Activated CD4-positive, alpha-beta T cell treated with anti-CD3 and anti-CD28 coated beads, Interleukin-2, amount 50 U/mL, for 24 hours (primary cell): Measurements from ENCODE around the gene XRCC1.
"Not testable (repeated sequence)": the region's sequence is repeated elsewhere in the genome, so short reads cannot be mapped to it uniquely, and the experiment has no call there.

Source experiments
- DNase-seq, 2 donors: peaks; one replicate each; pipeline ENCODE4 v3.0.0-alpha.2; 2020; ENCODE audit warnings: low read depth in 1 of 2, low spot score in 1 of 2

The XRCC1 gene

GRCh38 chr19:43575955-43576878, 890 bp upstream of the XRCC1 start:
- no peak for DNase-seq

- no peak for DNase-seq
Measured at GRCh38 chr19:43574424-43575155, 737 bp downstream of the XRCC1 start.

- no peak for DNase-seq
Measured at GRCh38 chr19:43572171-43572588, 3.1 kb downstream of the XRCC1 start.

GRCh38 chr19:43570174-43570791, 5.0 kb downstream of the XRCC1 start:
- DNase-seq: no peak

GRCh38 chr19:43569657-43570056, 5.7 kb downstream of the XRCC1 start:
- no peak for DNase-seq

- DNase-seq: no peak
Measured at GRCh38 chr19:43564800-43565199, 10.5 kb downstream of the XRCC1 start.

- no peak for DNase-seq
Measured at GRCh38 chr19:43563816-43564457, 11.4 kb downstream of the XRCC1 start.

GRCh38 chr19:43562698-43563241, 12.6 kb downstream of the XRCC1 start:
- peak; percentile 21 to 72 for DNase-seq

GRCh38 chr19:43562226-43562697, 13.1 kb downstream of the XRCC1 start:
- no peak for DNase-seq

- no peak for DNase-seq
Measured at GRCh38 chr19:43561139-43561970, 14.0 kb downstream of the XRCC1 start.

- no peak for DNase-seq
Measured at GRCh38 chr19:43560687-43561086, 14.6 kb downstream of the XRCC1 start.

- peak; percentile 56 to 78 for DNase-seq
Measured at GRCh38 chr19:43555185-43555770, 20.0 kb downstream of the XRCC1 start.

GRCh38 chr19:43554317-43554895, 20.9 kb downstream of the XRCC1 start:
- no peak for DNase-seq

- no peak for DNase-seq
Measured at GRCh38 chr19:43553656-43554055, 21.7 kb downstream of the XRCC1 start.

GRCh38 chr19:43552616-43553015, 22.7 kb downstream of the XRCC1 start:
- DNase-seq: no peak

GRCh38 chr19:43552198-43552450, 23.2 kb downstream of the XRCC1 start:
- no peak for DNase-seq

GRCh38 chr19:43551399-43552197, 23.7 kb downstream of the XRCC1 start:
- no peak for DNase-seq

GRCh38 chr19:43548706-43549105, 26.6 kb downstream of the XRCC1 start:
- DNase-seq: no peak

- not testable (repeated sequence) for DNase-seq
Measured at GRCh38 chr19:43547926-43548325, 27.4 kb downstream of the XRCC1 start.
